Stomach (tissue), 4 donors: ENCODE measurements around the gene TXLNA.

Source experiments
- CTCF ChIP-seq, 7 experiments: fragments of 450-650 bp in 4 of 7; fragments of 200-600 bp in 3 of 7; sonication (generic) in 3 of 7; IDR thresholded peaks; one replicate each; pipeline ENCODE4 v1.5.1; 2016 to 2019; ENCODE audit warnings: antibody characterized with exemption in 7 of 7, control low read depth in 2 of 7, mild to moderate bottlenecking in 1 of 7
- EP300 ChIP-seq: sonication (generic); formaldehyde crosslinking; IDR thresholded peaks from one replicate; pipeline ENCODE4 v1.6.1; 2017; ENCODE audit warnings: antibody characterized with exemption
- POLR2A ChIP-seq, 4 donors: fragments of 450-650 bp; IDR thresholded peaks; one replicate each; pipeline ENCODE4 v1.6.1; 2016; ENCODE audit warnings: antibody characterized with exemption in 4 of 4, control low read depth in 2 of 4, mild to moderate bottlenecking in 1 of 4, moderate library complexity in 1 of 4
- POLR2AphosphoS5 ChIP-seq, 3 donors: sonication (generic); formaldehyde crosslinking; IDR thresholded peaks; one replicate each; pipeline ENCODE4 v1.6.1; 2016; ENCODE audit warnings: antibody characterized with exemption in 3 of 3

- TF ChIP-seq POLR2A (IDR thresholded peaks at IDR 0.05): no peak
- no peak for TF ChIP-seq CTCF (IDR thresholded peaks at IDR 0.05)
- TF ChIP-seq POLR2AphosphoS5 (IDR thresholded peaks at IDR 0.05): no peak
- no peak for TF ChIP-seq EP300
Measured at GRCh38 chr1:32197837-32198236, 18.4 kb downstream of the TXLNA start.
